GM12878 (cell line): ENCODE results near the gene TMC8. TPM values are rescaled to one million over a fixed set of nuclear protein-coding genes. Genes with fewer than 3 reads are reported as not detected.

Experiments used
- CHD1 ChIP-seq: IDR thresholded peaks from 2 replicates; pipeline ENCODE4 v1.6.1; 2012; ENCODE audit warnings: low read depth, low read length, improper control_type of control experiment
- CREB1 ChIP-seq: IDR thresholded peaks from 2 replicates; pipeline ENCODE4 v1.6.1; 2012; ENCODE audit warnings: low read depth, mild to moderate bottlenecking, inconsistent platforms
- EZH2 ChIP-seq: IDR thresholded peaks from 2 replicates; pipeline ENCODE4 v1.6.1; 2012; ENCODE audit warnings: low read depth, mild to moderate bottlenecking, control low read depth, inconsistent platforms, low read length, borderline replicate concordance; ENCODE audit not compliant: control insufficient read depth
- HDAC2 ChIP-seq: fragments of 200-600 bp; sonication (generic); IDR thresholded peaks from 2 replicates; pipeline ENCODE4 v1.6.1; 2017
- JUNB ChIP-seq: IDR thresholded peaks from 2 replicates; pipeline ENCODE4 v1.6.1; 2016; ENCODE audit warnings: antibody characterized with exemption, mild to moderate bottlenecking
- MYB ChIP-seq: fragments of 150-350 bp; IDR thresholded peaks from 2 replicates; pipeline ENCODE4 v1.6.1; 2014; ENCODE audit warnings: mild to moderate bottlenecking, low read depth, low read length, borderline replicate concordance
- MYC ChIP-seq: IDR thresholded peaks from 2 replicates; pipeline ENCODE4 v1.6.1; 2011; ENCODE audit warnings: mild to moderate bottlenecking, low read length, moderate library complexity, inconsistent platforms; ENCODE audit not compliant: insufficient read depth, insufficient replicate concordance, insufficient read length, severe bottlenecking
- NFXL1 ChIP-seq: fragments of 450-650 bp; IDR thresholded peaks from 2 replicates; pipeline ENCODE4 v1.6.1; 2017; ENCODE audit warnings: antibody characterized with exemption, mild to moderate bottlenecking, borderline replicate concordance
- NFYB ChIP-seq: IDR thresholded peaks from 2 replicates; pipeline ENCODE4 v1.6.1; 2011; ENCODE audit warnings: low read depth, mild to moderate bottlenecking, low read length, improper control_type of control experiment, moderate library complexity; ENCODE audit not compliant: insufficient read depth
- POLR2A ChIP-seq: IDR thresholded peaks from 2 replicates; pipeline ENCODE4 v1.6.1; 2011; ENCODE audit warnings: low read depth, mild to moderate bottlenecking, low read length
- POLR2AphosphoS2 ChIP-seq: IDR thresholded peaks from 2 replicates; pipeline ENCODE4 v1.6.1; 2011; ENCODE audit warnings: low read depth, mild to moderate bottlenecking, low read length, improper control_type of control experiment, moderate library complexity
- RB1 ChIP-seq: fragments of 450-650 bp; formaldehyde crosslinking; IDR thresholded peaks from 2 replicates; pipeline ENCODE4 v1.6.1; 2017; ENCODE audit warnings: mild to moderate bottlenecking, borderline replicate concordance
- SIN3A ChIP-seq: IDR thresholded peaks from 2 replicates; pipeline ENCODE4 v1.6.1; 2012; ENCODE audit warnings: low read depth, low read length, improper control_type of control experiment
- TCF7 ChIP-seq: IDR thresholded peaks from 2 replicates; pipeline ENCODE4 v1.6.1; 2014; ENCODE audit warnings: antibody characterized with exemption, borderline replicate concordance
- ZBED1 ChIP-seq: IDR thresholded peaks from 2 replicates; pipeline ENCODE4 v1.6.1; 2016; ENCODE audit warnings: borderline replicate concordance
- polyA plus RNA-seq, 11 experiments: library from polyadenylated mRNA; depleted of rRNA in 4 of 11; unstranded in 6 of 11; stranded (reverse) in 5 of 11; fragments of >200 nt; fragmentation: Nextera tagmentation in 4 of 11; fragmentation: Illumina TruSeq in 1 of 11; extraction: Ambion mirVana in 4 of 11; extraction: Trizol in 1 of 11; gene quantifications; 1 replicate in 1 of 11; 2 replicates in 10 of 11; pipeline versions ENCODE4 v1.2.1 to v1.2.3, GENCODE V29; 2011 to 2016; ENCODE audit warnings: inconsistent platforms in 2 of 11, missing spikeins in 2 of 11, low read depth in 1 of 11
- total RNA-seq, 4 experiments: library from RNA; depleted of rRNA in 3 of 4; stranded (reverse); fragments of >200 nt in 3 of 4; fragmentation: Illumina TruSeq in 1 of 4; extraction: Trizol in 1 of 4; gene quantifications; 2 replicates each; pipeline versions ENCODE4 v1.2.1 to v1.2.3, GENCODE V29; 2013 to 2021
- TF ChIP-seq, protein P1 (sequence below): fragments of 450-650 bp; formaldehyde crosslinking; IDR thresholded peaks from 2 replicates; pipeline ENCODE4 v1.5.0; 2022; ENCODE audit warnings: mild to moderate bottlenecking, missing genetic modification characterization
- TF ChIP-seq, protein P2 (sequence below): fragments of 450-650 bp; IDR thresholded peaks from 2 replicates; pipeline ENCODE4 v1.6.1; 2017; ENCODE audit warnings: mild to moderate bottlenecking, low read depth, inconsistent platforms; ENCODE audit not compliant: poor library complexity, severe bottlenecking
- TF ChIP-seq, protein P3 (sequence below): fragments of 450-650 bp; IDR thresholded peaks from 2 replicates; pipeline ENCODE4 v1.6.1; 2018; ENCODE audit warnings: borderline replicate concordance, mild to moderate bottlenecking; ENCODE audit not compliant: partially characterized antibody
- TF ChIP-seq, protein P4 (sequence below): fragments of 450-650 bp; IDR thresholded peaks from 2 replicates; pipeline ENCODE4 v1.6.1; 2018; ENCODE audit warnings: mild to moderate bottlenecking, low read depth, moderate library complexity; ENCODE audit not compliant: partially characterized antibody

TMC8 gene
- total and polyA plus RNA-seq, 10 of the 15 experiments (the other 5 are each of a cell fraction or from before 2014, with no cell fraction given), result 2.7 to 128 (median 40.0) TPM

DNA sequence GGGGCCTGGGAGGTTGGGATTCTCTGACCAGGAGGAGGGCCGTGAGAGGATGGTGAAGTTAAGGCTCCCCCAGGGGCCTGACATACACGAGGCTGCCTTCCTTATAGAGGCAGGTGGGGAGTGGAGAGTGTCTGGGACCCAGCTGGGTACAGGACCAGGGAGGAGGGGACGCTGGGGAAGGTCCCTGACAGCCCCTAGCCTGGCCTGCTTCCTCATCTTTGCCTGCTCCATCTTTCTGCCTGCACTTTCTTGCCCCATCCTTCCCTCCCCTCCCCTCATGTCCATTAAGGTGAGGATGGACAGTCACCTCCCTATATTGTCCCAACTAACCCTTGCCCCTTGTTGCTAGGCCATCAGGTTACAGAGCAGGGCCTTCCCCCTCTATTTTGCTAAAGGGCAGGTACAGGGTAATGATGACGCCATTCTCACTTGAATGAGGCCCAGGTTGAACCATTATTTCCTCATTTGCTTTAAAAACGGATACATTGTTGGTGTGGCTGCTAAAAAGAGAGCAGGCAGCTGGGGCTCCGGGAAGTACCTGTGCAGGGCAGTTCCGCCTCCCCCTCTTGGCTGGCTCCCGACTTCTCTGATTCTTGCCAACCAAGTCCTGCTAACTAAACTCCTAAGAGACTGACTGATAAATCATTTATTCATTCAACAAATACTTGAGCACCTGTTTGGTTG, 16.9 kb downstream of the TMC8 start (continued):
- TF ChIP-seq JUNB (no peak), POLR2A (peak; percentile 49; the same call in 1 of the 2 replicates), MYB (no peak), ZBED1 (no peak), NFXL1 (no peak), EZH2 (no peak), CREB1 (peak; percentile 96), HDAC2 (no peak), TCF7 (no peak), CHD1 (no peak), MYC (no peak), SIN3A (no peak), NFYB (no peak), RB1 (no peak; the same call in 1 of the 2 replicates), POLR2AphosphoS2 (no peak)
- TF ChIP-seq, protein P1, sequence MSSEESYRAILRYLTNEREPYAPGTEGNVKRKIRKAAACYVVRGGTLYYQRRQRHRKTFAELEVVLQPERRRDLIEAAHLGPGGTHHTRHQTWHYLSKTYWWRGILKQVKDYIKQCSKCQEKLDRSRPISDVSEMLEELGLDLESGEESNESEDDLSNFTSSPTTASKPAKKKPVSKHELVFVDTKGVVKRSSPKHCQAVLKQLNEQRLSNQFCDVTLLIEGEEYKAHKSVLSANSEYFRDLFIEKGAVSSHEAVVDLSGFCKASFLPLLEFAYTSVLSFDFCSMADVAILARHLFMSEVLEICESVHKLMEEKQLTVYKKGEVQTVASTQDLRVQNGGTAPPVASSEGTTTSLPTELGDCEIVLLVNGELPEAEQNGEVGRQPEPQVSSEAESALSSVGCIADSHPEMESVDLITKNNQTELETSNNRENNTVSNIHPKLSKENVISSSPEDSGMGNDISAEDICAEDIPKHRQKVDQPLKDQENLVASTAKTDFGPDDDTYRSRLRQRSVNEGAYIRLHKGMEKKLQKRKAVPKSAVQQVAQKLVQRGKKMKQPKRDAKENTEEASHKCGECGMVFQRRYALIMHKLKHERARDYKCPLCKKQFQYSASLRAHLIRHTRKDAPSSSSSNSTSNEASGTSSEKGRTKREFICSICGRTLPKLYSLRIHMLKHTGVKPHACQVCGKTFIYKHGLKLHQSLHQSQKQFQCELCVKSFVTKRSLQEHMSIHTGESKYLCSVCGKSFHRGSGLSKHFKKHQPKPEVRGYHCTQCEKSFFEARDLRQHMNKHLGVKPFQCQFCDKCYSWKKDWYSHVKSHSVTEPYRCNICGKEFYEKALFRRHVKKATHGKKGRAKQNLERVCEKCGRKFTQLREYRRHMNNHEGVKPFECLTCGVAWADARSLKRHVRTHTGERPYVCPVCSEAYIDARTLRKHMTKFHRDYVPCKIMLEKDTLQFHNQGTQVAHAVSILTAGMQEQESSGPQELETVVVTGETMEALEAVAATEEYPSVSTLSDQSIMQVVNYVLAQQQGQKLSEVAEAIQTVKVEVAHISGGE (CRISPR knock-in tag), result no peak
- TF ChIP-seq, protein P2, sequence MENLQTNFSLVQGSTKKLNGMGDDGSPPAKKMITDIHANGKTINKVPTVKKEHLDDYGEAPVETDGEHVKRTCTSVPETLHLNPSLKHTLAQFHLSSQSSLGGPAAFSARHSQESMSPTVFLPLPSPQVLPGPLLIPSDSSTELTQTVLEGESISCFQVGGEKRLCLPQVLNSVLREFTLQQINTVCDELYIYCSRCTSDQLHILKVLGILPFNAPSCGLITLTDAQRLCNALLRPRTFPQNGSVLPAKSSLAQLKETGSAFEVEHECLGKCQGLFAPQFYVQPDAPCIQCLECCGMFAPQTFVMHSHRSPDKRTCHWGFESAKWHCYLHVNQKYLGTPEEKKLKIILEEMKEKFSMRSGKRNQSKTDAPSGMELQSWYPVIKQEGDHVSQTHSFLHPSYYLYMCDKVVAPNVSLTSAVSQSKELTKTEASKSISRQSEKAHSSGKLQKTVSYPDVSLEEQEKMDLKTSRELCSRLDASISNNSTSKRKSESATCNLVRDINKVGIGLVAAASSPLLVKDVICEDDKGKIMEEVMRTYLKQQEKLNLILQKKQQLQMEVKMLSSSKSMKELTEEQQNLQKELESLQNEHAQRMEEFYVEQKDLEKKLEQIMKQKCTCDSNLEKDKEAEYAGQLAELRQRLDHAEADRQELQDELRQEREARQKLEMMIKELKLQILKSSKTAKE, result peak; percentile 82
- TF ChIP-seq, protein P3, sequence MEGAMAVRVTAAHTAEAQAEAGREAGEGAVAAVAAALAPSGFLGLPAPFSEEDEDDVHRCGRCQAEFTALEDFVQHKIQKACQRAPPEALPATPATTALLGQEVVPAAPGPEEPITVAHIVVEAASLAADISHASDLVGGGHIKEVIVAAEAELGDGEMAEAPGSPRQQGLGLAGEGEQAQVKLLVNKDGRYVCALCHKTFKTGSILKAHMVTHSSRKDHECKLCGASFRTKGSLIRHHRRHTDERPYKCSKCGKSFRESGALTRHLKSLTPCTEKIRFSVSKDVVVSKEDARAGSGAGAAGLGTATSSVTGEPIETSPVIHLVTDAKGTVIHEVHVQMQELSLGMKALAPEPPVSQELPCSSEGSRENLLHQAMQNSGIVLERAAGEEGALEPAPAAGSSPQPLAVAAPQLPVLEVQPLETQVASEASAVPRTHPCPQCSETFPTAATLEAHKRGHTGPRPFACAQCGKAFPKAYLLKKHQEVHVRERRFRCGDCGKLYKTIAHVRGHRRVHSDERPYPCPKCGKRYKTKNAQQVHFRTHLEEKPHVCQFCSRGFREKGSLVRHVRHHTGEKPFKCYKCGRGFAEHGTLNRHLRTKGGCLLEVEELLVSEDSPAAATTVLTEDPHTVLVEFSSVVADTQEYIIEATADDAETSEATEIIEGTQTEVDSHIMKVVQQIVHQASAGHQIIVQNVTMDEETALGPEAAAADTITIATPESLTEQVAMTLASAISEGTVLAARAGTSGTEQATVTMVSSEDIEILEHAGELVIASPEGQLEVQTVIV, result no peak
- TF ChIP-seq, protein P4, sequence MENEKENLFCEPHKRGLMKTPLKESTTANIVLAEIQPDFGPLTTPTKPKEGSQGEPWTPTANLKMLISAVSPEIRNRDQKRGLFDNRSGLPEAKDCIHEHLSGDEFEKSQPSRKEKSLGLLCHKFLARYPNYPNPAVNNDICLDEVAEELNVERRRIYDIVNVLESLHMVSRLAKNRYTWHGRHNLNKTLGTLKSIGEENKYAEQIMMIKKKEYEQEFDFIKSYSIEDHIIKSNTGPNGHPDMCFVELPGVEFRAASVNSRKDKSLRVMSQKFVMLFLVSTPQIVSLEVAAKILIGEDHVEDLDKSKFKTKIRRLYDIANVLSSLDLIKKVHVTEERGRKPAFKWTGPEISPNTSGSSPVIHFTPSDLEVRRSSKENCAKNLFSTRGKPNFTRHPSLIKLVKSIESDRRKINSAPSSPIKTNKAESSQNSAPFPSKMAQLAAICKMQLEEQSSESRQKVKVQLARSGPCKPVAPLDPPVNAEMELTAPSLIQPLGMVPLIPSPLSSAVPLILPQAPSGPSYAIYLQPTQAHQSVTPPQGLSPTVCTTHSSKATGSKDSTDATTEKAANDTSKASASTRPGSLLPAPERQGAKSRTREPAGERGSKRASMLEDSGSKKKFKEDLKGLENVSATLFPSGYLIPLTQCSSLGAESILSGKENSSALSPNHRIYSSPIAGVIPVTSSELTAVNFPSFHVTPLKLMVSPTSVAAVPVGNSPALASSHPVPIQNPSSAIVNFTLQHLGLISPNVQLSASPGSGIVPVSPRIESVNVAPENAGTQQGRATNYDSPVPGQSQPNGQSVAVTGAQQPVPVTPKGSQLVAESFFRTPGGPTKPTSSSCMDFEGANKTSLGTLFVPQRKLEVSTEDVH, result peak; percentile 80
